Panc1 (cell line): ENCODE data around the gene USH2A.

ENCODE experiments used
- CTCF ChIP-seq: fragments of 450-650 bp; IDR thresholded peaks from 2 replicates; pipeline ENCODE4 v1.5.1; 2017; ENCODE audit warnings: mild to moderate bottlenecking
- TCF7L2 ChIP-seq: IDR thresholded peaks from 2 replicates; pipeline ENCODE4 v1.6.1; 2011; ENCODE audit warnings: mild to moderate bottlenecking, low read depth, low read length, inconsistent platforms

DNA sequence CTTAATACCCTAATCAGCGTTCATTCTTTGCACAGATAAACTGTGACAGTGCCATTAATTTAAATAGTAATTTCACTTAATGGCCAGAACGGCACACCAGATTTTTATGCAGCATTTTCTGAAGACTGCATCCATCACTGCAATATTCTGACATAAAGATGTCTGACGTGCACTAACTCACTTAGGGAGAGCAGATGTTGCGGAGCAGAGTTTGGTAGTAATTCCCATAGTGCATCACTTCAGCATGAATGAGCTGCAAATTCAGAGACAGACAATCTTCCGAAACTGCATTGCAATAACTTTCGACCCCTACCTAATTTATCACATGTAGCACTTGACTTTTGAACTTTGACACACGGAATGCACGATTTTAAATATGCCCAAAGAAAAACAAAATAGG lies 630.8 kb downstream of the USH2A start:
- TF ChIP-seq CTCF (no peak), TCF7L2 (no peak)
